GM20431 (cell line): ENCODE data around the gene MYF5.
"Not testable (repeated sequence)": the region's sequence is repeated elsewhere in the genome, so short reads cannot be mapped to it uniquely, and the experiment has no call there.

Experiments used
- in situ Hi-C: fragments of 300-500 bp; cut with MseI, MboI; formaldehyde crosslinking; loops from one replicate; pipeline ENCODE4 v1.15.0; 2020; ENCODE audit warnings: low sequenced_read_pairs; ENCODE audit not compliant: unreplicated experiment

The MYF5 gene

DNA sequence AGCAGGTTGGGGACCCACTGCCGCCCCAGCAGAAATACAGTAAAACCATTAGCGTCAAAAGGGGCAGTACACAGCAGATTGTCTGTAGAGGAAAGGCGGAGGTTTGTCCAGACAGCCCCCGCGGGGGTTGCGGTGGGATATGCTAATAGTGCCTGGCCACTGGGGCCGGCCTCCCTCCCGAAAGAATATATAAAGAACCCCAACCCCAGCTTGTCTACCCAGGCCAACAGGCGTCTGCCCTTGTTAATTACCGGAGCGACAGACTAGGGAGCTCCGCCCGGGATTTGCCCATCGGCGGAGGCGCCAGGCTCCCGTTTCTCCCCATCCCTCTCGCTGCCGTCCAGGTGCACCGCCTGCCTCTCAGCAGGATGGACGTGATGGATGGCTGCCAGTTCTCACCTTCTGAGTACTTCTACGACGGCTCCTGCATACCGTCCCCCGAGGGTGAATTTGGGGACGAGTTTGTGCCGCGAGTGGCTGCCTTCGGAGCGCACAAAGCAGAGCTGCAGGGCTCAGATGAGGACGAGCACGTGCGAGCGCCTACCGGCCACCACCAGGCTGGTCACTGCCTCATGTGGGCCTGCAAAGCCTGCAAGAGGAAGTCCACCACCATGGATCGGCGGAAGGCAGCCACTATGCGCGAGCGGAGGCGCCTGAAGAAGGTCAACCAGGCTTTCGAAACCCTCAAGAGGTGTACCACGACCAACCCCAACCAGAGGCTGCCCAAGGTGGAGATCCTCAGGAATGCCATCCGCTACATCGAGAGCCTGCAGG lies at the start of gene MYF5:
TSS of gene MYF5 (plus strand) at position 217 of the 774 bp plus-strand sequence. CDS start at position 369, 152 bp downstream.
- in situ Hi-C loops, result no loop called here

DNA sequence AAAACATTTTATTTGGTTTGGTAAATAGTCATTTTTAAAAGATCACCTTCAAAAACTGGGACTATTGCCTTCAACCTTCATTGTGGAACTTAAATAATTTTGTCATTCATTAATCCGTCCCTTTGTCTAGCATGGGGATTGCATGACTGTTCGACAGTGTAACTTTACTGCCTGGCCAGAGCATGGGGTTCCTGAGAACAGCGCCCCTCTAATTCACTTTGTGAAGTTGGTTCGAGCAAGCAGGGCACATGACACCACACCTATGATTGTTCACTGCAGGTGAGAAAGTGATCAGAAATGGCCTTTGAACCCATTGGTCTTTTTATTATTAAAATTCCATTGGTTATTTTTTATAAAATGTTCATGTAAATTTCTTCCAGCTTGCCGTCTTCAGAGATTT lies 46.5 kb upstream of the MYF5 start:
- in situ Hi-C loops, result no loop called here

DNA sequence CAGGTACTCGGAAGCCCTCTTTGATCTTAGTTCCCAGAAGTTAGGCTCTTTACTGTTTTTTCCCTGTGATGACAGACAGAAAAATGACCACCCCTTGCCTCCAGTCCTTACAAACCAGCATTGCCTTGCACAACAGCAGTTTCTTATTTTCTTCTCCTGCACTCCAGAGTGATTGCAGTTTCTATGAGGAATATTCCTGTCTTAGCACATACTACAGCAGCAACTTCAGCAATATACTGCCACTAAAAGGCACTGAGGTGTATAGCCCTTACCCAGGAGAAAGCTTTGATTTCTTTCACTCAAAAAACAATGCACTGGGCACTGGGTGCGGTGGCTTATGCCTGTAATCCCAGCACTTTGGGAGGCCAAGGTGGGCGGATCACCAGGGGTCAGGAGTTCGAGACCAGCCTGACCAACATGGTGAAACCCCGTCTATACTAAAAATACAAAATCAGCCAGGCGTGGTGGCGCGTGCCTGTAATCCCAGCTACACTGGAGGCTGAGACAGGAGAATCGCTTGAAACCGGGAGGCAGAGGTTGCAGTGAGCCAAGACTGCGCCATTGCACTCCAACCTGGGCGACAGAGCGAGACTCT lies 40.6 kb upstream of the MYF5 start:
- in situ Hi-C loops, result not testable (repeated sequence)

DNA sequence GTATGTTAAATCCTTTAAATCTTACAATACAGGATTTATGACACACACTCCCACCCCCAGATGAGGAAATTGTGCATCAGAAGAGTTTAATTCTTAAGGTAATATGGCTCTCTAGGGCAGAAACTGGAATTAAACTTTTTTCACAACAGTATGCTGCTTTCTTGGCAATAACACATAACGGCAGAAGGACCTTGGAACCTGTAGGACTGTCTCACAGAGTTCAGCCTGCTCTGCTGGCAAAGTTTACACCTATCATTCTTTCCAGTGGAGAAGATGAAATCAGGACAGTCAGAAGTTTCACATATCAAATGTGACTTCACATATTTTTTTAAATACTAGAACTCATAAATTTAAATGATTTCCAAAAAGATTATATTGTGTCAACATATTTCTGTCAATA lies 39.9 kb upstream of the MYF5 start:
- in situ Hi-C loops, result no loop called here

DNA sequence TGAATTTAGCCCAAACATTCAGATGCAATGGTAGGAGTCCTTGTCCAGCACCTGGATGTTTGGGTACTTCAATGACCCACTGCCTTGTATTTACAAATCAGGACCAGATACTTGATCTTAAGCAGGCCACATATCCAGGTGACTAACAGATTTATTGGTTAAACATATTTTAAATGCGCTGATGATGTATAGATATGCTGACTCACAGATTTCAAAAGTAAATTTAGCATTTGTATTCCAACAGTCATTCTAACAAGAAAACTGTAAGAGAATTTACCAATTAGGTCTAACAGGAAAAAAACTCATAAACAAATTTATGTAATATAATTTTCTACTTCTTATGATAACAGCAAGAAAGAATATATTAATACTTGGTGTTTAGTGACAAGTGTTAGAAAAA lies 38.7 kb upstream of the MYF5 start:
- in situ Hi-C loops, result no loop called here

DNA sequence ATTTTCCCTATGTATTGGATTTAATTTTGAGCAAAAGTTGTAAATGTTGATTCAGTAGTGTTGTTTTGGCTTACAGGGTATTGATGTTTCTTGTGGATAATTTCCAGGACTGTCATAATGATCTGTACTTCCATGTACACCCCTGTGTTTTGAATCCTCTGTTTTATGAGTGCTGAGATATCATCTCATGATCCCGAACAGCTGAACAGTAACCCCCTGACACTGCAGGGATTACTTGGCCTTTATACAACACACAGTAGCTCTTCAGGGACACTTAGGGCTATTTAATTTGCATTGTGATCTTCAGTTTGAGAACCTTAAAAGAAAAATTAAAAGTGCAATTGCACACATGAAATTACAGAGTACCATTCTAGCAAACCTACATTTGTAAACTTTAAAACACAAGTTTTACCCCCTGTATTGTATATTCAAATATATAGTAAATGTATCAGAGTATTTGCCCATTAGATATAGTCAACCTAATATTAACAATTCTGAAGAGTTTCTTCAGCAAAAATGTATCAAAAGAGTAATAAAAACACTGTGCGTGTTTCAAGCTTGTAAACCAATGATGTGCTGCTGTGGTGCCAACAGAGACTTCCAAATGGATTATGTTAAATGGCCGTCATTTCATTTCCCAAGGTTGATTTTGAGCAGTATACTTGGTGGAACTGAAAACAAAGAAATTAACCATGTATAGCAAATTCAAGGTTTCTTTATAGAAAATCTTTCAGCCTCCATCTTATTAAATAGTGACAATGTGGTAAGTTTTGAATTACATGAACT lies 37.2 kb upstream of the MYF5 start:
- in situ Hi-C loops, result no loop called here

DNA sequence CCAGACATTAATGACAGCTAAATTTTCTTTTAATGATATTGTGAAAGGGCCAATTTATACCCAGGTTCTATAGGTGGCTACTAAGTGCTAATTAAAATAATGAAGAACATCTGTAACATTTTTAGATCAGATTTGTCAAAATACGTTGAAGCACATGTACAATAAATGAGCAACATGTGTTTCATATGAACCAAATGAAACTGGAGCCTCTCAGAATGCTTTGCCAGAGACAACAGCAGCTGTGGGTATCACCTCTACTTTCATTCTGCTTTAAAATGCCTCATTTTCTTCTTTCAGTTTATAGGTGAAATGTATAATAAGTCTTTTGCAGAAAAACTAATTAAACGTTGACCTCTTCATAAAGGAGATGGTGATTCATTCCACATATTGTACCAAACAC lies 35.4 kb upstream of the MYF5 start:
- in situ Hi-C loops, result no loop called here

DNA sequence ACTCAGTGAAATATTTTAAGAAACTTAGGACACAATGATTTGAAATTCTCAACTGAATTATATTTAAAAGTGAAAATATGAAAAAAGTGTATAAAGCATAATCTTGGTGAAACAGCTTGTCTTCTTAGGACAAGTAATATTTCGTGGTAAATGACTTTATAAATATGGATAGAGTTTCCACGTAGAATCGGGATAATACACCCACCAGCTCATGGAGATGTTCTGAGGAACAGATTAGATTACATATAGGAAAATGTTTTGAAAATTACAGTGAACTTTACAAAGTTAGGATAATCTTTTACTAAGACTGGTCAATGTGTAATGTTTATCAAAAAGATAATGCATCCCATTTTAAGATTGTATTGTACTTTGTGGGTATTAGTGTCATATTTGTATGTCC lies 34.9 kb upstream of the MYF5 start:
- in situ Hi-C loops, result no loop called here

DNA sequence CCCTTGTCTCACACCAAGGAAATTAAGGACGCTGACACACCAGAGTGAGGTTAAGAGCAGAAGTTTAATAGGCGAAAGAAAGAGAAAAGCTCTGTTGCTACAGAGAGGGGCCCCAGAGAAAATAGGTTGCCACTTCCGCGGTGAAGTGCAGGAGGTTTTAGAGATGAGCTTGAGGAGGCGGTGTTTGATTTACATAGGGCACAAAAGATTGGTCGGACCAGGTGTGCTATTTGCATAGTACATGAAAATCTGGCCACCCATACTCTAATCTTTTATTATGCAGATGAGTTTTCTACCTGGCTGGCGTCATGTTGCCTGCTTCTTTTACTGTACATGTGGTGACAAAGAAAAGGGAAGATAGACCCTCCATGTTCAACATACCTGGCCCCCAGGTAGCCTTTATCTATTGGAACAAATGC lies 32.6 kb upstream of the MYF5 start:
- in situ Hi-C loops, result no loop called here

DNA sequence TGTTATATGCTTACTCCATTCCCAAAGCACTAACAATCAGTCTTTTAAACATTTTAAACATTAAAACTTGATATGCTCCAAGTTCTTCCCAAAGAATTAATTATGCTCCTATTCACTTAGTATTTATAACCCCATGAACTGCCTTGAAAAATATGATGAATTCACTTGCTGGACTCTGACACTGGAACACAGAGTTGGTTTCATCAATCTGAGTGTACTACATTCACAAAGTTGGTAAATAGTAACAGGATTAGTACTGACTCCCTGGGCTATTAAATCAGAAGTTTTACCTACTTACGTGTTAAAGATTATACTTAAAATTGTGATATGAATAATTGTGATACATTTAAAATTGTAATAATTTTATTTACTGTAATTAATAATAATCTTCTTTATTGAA lies 26.6 kb upstream of the MYF5 start:
- in situ Hi-C loops, result no loop called here

DNA sequence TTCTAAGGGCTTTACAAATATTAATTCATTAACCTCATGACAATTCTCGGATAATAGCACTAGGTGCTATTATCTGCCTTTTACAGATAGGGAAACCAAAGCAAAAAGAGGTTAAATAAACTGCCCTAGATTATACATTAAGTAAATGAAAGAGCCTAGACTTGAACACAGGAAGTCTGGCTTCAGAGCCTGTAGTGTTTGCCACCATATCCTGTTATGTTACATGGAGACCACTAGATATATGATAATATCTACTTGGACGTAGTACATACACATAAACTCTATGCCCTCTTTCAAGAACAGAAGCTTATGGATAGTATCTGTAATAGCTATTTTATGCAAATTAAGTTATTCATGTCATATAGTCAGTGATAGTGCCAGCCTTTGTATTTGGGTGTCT lies 26.2 kb upstream of the MYF5 start:
- in situ Hi-C loops, result no loop called here

DNA sequence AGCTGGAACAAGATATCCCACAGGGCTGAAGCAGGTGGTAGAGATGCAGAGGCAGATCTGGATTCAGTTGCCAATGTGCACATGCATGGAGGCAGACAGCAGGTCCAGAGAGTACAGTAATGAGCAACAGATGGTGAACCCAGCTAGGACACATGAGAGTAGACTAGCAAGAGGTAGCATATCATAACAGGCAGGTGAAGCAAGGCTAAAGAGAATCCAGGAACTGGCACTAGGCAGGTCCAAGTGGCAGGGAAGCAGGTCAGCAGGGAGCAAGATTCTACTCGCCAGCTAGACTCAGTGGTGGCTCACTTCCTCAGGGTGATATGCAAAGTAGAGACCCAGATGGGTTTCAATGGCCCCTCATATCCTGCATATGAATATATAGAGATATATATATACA lies 24.6 kb upstream of the MYF5 start:
- in situ Hi-C loops, result no loop called here

DNA sequence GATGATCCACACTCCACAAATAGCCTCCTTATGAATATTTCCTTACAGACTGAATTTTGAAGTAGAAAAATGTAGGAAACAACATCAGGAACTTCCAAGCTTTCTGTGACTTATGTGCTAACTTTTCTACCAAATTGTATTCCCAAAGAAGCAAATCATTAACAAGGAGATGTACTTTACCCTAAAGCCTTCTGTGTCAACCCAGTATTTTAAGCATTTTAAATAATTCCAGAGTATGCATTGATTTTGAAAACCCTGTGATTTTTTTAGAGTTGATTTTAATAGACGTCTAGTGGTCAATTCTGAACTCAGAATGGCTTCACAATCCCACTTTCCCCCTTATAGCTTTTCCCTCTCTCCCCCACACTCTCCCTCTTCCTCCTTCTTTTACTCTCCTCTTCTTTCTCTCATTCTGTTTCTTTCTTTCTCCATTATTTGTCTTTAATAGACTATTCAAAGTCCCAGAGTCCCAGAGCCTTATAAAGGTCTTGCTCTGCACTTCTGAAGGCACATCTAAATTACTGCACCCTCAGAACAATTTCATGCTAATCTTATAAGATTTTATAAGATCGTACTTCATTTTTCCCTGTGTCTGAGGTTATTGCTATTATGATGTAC lies 19.3 kb upstream of the MYF5 start:
- in situ Hi-C loops, result no loop called here

DNA sequence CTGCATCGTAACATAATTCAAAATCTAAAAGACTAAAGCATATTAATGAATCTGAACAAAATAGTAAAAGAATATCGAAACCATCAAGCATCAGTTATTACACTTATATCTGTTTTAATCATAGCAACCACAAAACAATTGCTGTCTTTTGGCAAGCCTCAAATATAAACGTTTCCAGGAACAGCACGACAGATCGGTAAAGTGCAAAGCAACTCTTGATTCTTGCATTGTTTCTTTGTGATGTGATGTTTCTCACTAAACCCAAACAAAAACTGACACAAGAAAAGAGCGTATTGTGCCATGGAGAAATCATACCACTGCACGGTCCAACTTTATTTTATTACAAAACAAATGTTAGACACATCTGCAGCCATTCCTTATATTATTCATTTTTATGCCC lies 18.5 kb upstream of the MYF5 start:
- in situ Hi-C loops, result no loop called here

DNA sequence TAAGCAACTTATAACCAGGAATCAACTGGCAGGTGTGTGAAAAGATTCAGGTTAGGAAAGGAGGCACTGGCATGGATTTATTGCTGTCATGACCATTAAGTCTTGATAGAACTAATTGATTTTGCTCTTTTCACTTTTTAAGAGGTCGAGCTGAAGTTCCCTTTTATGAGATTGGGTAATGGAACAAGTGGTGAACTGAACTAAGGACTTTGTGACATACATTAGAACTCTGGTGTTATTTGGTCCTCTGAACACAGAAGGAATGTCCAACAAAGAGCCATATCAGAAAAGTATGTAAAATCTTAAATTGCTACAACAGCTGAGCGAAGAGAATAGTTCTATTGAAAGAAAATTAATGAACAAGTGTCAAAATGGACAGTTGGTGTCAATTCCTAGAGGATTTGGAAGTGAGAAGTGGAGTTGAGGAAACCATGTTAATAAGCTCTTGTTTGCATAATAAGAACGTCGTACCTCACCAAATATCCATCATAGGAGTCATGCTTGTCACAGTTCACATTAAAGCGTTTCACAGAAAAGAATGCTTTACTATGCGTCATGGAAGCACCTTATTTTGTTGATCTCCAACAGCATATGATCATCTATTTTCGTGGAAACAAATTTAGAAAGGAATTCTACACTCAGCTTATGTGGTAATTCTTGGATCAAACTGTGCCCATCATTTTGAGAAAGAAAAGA lies 17.7 kb upstream of the MYF5 start:
- in situ Hi-C loops, result no loop called here

DNA sequence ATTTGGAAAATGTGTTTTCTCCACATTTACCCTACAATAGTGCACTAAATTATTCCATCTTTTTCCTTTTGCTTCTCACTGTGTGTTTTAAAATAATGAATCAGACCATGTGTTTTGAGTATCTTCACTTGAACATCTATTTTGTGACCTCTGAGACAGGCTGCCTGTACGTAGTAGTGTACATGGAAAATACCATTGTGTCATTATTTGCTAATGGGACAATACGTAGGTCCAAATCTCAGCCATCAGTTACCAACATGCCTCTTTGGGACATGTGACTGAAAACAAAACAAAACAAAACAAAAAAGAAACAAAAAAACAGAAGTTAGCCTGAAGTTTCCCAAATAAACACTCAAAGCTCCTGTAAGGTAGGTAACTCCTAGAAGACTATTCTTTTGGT lies 16.4 kb upstream of the MYF5 start:
- in situ Hi-C loops, result no loop called here

DNA sequence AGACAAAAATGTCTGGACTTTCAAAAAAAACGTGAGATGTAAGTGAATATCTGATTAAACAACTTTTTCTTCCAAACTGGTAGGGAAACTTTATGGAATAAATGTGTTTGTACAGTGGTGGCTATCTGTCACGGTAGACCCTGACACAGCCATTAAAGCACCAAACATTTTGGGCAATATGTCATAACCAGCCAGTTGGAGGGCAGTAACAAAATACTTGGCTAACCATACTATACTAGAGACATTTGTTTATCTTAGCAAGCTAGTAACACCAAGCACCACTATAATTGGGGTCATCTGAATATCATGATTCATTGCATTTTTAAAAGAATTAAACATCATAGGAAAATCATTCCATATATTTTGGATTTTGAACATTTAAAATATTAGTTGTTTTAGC lies 15.3 kb upstream of the MYF5 start:
- in situ Hi-C loops, result no loop called here

DNA sequence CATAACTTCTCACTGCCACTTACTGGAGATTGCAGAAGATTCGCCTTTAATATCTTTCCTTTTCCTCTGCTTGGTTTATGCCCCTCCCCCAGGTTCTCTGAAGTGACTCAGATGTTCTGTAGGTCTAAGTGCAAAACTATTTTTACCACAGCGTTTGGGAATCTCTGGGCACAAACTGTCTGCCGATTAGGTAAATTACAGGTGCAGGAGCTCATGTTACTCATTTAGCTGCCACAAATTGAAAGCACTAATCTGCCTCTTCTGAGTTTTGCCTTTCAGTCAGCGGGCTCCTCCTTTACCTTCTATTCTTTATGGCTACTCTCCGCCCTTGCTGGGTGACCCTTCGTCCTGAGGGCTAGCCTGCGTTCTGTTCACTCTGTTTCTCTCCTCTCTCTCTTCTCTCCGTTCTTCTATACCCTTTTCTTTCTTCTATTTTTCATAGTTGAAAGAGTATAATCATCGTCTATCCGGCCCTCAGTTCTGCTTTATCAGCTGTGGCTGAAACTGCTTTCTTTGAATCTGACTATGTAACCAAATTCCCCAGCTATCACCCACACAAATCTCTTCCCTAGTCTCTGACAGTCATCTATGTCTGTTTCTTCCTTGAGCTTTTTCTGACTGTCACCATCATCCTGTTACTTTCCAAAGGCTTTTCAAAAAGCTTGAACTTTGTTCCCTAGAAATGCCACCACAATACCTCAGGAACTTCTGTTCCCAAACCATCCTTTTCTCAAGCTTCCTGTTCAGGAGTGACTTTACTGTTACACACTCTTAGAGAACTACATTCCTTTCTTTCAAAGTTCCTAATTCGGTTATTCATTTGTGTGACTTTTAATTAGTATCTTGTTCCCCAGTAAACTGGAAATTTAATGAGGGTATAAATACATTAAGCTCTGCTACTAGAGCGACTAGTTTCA lies 13.6 kb upstream of the MYF5 start:
- in situ Hi-C loops, result no loop called here

DNA sequence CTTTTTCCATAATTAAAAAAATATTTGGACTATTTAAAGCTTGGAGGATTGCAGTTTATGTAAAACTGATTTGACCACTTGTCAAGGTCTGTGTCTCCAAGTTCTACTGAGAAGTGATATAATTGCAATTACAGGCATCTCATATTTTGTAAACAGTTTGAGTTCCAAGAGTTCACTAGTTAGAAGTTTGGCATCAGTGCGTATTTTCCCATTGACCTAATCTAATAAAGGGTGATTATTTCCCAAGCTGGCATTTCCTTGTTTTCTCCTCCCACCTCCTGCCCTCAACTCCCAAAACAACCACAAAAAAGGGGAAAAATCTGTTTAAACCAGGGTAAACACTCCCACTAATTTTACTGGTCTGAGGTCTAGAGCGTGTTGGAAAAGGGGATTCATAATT lies 12.3 kb upstream of the MYF5 start:
- in situ Hi-C loops, result no loop called here
